ENCODE measurements around the gene CCDC170. TPM values are rescaled to one million over a fixed set of nuclear protein-coding genes. Genes with fewer than 3 reads are reported as not detected.
"Not testable (repeated sequence)": the region's sequence is repeated elsewhere in the genome, so short reads cannot be mapped to it uniquely, and the experiment has no call there.

Gene CCDC170, protein sequence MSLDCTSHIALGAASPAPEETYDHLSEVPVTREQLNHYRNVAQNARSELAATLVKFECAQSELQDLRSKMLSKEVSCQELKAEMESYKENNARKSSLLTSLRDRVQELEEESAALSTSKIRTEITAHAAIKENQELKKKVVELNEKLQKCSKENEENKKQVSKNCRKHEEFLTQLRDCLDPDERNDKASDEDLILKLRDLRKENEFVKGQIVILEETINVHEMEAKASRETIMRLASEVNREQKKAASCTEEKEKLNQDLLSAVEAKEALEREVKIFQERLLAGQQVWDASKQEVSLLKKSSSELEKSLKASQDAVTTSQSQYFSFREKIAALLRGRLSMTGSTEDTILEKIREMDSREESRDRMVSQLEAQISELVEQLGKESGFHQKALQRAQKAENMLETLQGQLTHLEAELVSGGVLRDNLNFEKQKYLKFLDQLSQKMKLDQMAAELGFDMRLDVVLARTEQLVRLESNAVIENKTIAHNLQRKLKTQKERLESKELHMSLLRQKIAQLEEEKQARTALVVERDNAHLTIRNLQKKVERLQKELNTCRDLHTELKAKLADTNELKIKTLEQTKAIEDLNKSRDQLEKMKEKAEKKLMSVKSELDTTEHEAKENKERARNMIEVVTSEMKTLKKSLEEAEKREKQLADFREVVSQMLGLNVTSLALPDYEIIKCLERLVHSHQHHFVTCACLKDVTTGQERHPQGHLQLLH
- 1 to 10 TPM in 2 of 4 donors, under 1 TPM in 1, not detected in 1; 0.22 to 1.1 (median 1.1) TPM for total RNA-seq

- peak within 1 kb of the TSS; percentile 73 for H3K4me3 ChIP-seq (ENCODE audit: low read depth, poor library complexity, severe bottlenecking)
- intact Hi-C loops (cut with DNase I; ENCODE audit: low total_unique reads) = no loop called here
- WGBS, 2 donors = 0 to 1% methylated on average over 26 to 54 of the region's 58 CpGs
- TF ChIP-seq, protein P1, sequence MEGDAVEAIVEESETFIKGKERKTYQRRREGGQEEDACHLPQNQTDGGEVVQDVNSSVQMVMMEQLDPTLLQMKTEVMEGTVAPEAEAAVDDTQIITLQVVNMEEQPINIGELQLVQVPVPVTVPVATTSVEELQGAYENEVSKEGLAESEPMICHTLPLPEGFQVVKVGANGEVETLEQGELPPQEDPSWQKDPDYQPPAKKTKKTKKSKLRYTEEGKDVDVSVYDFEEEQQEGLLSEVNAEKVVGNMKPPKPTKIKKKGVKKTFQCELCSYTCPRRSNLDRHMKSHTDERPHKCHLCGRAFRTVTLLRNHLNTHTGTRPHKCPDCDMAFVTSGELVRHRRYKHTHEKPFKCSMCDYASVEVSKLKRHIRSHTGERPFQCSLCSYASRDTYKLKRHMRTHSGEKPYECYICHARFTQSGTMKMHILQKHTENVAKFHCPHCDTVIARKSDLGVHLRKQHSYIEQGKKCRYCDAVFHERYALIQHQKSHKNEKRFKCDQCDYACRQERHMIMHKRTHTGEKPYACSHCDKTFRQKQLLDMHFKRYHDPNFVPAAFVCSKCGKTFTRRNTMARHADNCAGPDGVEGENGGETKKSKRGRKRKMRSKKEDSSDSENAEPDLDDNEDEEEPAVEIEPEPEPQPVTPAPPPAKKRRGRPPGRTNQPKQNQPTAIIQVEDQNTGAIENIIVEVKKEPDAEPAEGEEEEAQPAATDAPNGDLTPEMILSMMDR (IDR thresholded peaks at IDR 0.05) = no peak
- TF ChIP-seq POLR2A (IDR thresholded peaks at IDR 0.05) = no peak
- DNase-seq (ENCODE audit: low spot score in 2 of 2) = peak in 1 of 2 donors; percentile 87
These were observed at the start of gene CCDC170 for GRCh38 chr6:151493804-151494234. TSS of gene CCDC170 (plus strand) at chr6:151494017. CDS start at chr6:151494129, 112 bp downstream.

GRCh38 chr6:151445482-151445881 is 48.3 kb upstream of the CCDC170 start:
- no peak for TF ChIP-seq POLR2A (IDR thresholded peaks at IDR 0.05)
- TF ChIP-seq, protein P1 (IDR thresholded peaks at IDR 0.05) = no peak
- DNase-seq (ENCODE audit: low spot score in 2 of 2) = no peak
- intact Hi-C loops (cut with DNase I; ENCODE audit: low total_unique reads) = no loop called here
- whole genome bisulfite sequencing, 2 donors = 27 to 43% methylated on average over 5 of the region's 5 CpGs
- H3K4me3 ChIP-seq (ENCODE audit: low read depth, poor library complexity, severe bottlenecking) = no peak overlapping the region

DNA sequence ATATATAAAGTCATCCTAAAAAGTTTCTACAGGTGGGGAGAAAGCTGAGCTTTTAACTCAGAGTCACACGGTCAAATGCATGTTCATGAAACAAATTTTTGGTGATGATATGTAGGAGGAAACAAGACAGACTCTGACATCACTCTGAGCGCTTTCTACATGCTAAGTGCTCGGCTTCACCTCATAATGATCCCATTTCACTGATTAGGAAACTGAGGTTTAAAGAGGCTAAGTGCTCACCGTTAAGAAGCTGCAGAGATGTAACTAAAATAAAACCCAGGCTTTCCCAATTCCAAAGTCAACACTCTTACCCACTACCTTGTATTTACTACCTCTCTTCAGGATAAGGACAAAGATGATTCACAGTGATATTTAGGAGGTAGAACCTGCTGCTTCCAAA is 46.6 kb upstream of the CCDC170 start:
- intact Hi-C loops (cut with DNase I; ENCODE audit: low total_unique reads) = no loop called here
- TF ChIP-seq, protein P1 (IDR thresholded peaks at IDR 0.05) = no peak
- no peak for DNase-seq (ENCODE audit: low spot score in 2 of 2)
- no peak overlapping the region for H3K4me3 ChIP-seq (ENCODE audit: low read depth, poor library complexity, severe bottlenecking)
- 90 to 95% methylated on average over 4 of the region's 4 CpGs for WGBS, 2 donors

DNA sequence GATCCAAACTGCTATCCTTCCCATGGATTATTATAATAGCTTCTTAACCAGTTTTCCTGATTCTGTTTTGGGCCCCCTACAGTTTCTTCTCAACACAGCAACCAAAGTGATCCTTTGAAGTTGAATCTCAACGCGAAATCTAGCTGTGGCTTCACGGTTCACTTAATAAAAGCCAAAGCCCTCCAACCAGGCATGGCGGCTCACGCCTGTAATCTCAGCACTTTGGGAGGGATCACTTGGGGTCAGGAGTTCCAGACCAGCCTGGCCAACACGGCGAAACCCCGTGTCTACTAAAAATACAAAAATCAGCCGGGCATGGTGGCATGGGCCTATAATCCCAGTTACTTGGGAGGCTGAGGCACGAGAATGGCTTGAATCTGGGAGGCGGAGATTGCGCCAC is 45.2 kb upstream of the CCDC170 start:
- intact Hi-C loops (cut with DNase I; ENCODE audit: low total_unique reads) = no loop called here
- DNase-seq (ENCODE audit: low spot score in 2 of 2) = no peak
- no peak for TF ChIP-seq POLR2A (IDR thresholded peaks at IDR 0.05)
- TF ChIP-seq, protein P1 (IDR thresholded peaks at IDR 0.05) = no peak
- H3K4me3 ChIP-seq (ENCODE audit: low read depth, poor library complexity, severe bottlenecking) = no peak overlapping the region
- 94 to 97% methylated on average over 12 of the region's 12 CpGs for WGBS, 2 donors

GRCh38 chr6:151450928-151451327 is 42.9 kb upstream of the CCDC170 start:
- H3K4me3 ChIP-seq (ENCODE audit: low read depth, poor library complexity, severe bottlenecking); intact Hi-C loops (cut with DNase I; ENCODE audit: low total_unique reads); DNase-seq (ENCODE audit: low spot score in 2 of 2): not testable (repeated sequence)
- 46 to 54% methylated on average over 6 of the region's 6 CpGs for WGBS, 2 donors

- intact Hi-C loops (cut with DNase I; ENCODE audit: low total_unique reads) = no loop called here
- TF ChIP-seq, protein P1 (IDR thresholded peaks at IDR 0.05) = no peak
- TF ChIP-seq POLR2A (IDR thresholded peaks at IDR 0.05) = no peak
- 1 to 2% methylated on average over 22 of the region's 22 CpGs for WGBS, 2 donors
- no peak for DNase-seq (ENCODE audit: low spot score in 2 of 2)
- peak overlapping the region; percentile 36 for H3K4me3 ChIP-seq (ENCODE audit: low read depth, poor library complexity, severe bottlenecking)
These were observed 42.3 kb upstream of the CCDC170 start for GRCh38 chr6:151451417-151451949.

Measured in lower leg skin (tissue), 4 donors.